SK-N-MC (cell line): ENCODE data around the gene CSGALNACT2.

Source experiments
- DNase-seq: peaks from one replicate; pipeline ENCODE4 v3.0.0-alpha.2; 2011; ENCODE audit warnings: low read depth, low spot score
- H3K27ac ChIP-seq: fragments of 200-600 bp; sonication (generic); 2 replicates; pipeline ENCODE4 v1.5.1; 2016; ENCODE audit warnings: mixed run types
- H3K36me3 ChIP-seq: fragments of 200-600 bp; sonication (generic); 2 replicates; pipeline ENCODE4 v1.6.1; 2017; ENCODE audit warnings: antibody characterized with exemption, low read length, mixed read lengths; ENCODE audit not compliant: insufficient read depth
- H3K4me3 ChIP-seq: fragments of 200-600 bp; sonication (generic); 2 replicates; pipeline ENCODE4 v1.5.1; 2016
- H3K9ac ChIP-seq: fragments of 200-600 bp; sonication (generic); 2 replicates; pipeline ENCODE4 v1.8.0; 2017; ENCODE audit warnings: mixed run types, mixed read lengths; ENCODE audit not compliant: insufficient read length
- H3K9me3 ChIP-seq: fragments of 200-600 bp; sonication (generic); 2 replicates; pipeline ENCODE4 v1.6.1; 2017; ENCODE audit warnings: low read depth, mild to moderate bottlenecking, antibody characterized with exemption, low read length, moderate library complexity, mixed read lengths
- EZH2 ChIP-seq: fragments of 200-600 bp; sonication (generic); IDR thresholded peaks from one replicate; pipeline ENCODE4 v1.6.1; 2017; ENCODE audit warnings: antibody characterized with exemption
- FOXP2 ChIP-seq: optimal IDR thresholded peaks from 2 replicates; pipeline ENCODE3; 2011; ENCODE audit warnings: mild to moderate bottlenecking, moderate library complexity; ENCODE audit not compliant: insufficient read depth; ENCODE audit errors: extremely low read length, control extremely low read depth
- POLR2AphosphoS5 ChIP-seq: IDR thresholded peaks from 2 replicates; pipeline ENCODE4 v1.6.1; 2012; ENCODE audit warnings: mild to moderate bottlenecking, low read depth, low read length, borderline replicate concordance

Gene CSGALNACT2

GRCh38 chr10:43208147-43209073 is 70.2 kb downstream of the CSGALNACT2 start:
- DNase-seq: no peak
- Histone ChIP-seq H3K27ac (no peak overlapping the region), H3K9ac (no peak overlapping the region)

GRCh38 chr10:43209074-43209455 is 70.8 kb downstream of the CSGALNACT2 start:
- no peak overlapping the region for H3K9ac ChIP-seq
- TF ChIP-seq FOXP2 (no peak), EZH2 (no peak), POLR2AphosphoS5 (no peak)
- no peak for DNase-seq

More at GRCh38 chr10:43208147-43209073, 70.2 kb downstream of the CSGALNACT2 start:
- TF ChIP-seq FOXP2: no peak
- TF ChIP-seq POLR2AphosphoS5: no peak
- TF ChIP-seq EZH2: no peak
- H3K4me3 ChIP-seq: no peak overlapping the region
- H3K36me3 ChIP-seq: no peaks in the 10 kb centered on the region
- H3K9me3 ChIP-seq: no peaks in the 10 kb centered on the region

GRCh38 chr10:43209651-43210141 is 71.5 kb downstream of the CSGALNACT2 start:
- no peak for DNase-seq
- TF ChIP-seq EZH2 (no peak), FOXP2 (no peak), POLR2AphosphoS5 (no peak)
- no peak overlapping the region for H3K4me3 ChIP-seq
- no peak overlapping the region for H3K9ac ChIP-seq
- H3K36me3 ChIP-seq: no peaks in the 10 kb centered on the region
- H3K9me3 ChIP-seq: no peaks in the 10 kb centered on the region
- H3K27ac ChIP-seq: no peak overlapping the region

More at GRCh38 chr10:43209074-43209455, 70.8 kb downstream of the CSGALNACT2 start:
- H3K27ac ChIP-seq: no peak overlapping the region
- H3K36me3 ChIP-seq: no peaks in the 10 kb centered on the region
- H3K9me3 ChIP-seq: no peaks in the 10 kb centered on the region
- no peak overlapping the region for H3K4me3 ChIP-seq

- Histone ChIP-seq H3K9me3 (no peaks in the 10 kb centered on the region), H3K36me3 (no peaks in the 10 kb centered on the region), H3K4me3 (no peak overlapping the region), H3K27ac (no peak overlapping the region), H3K9ac (no peak overlapping the region)
- no peak for DNase-seq
- TF ChIP-seq POLR2AphosphoS5 (no peak), FOXP2 (no peak), EZH2 (no peak)
These were observed 72.3 kb downstream of the CSGALNACT2 start for GRCh38 chr10:43210556-43210955.

- no peak overlapping the region for H3K4me3 ChIP-seq
- H3K36me3 ChIP-seq: no peaks in the 10 kb centered on the region
- H3K9me3 ChIP-seq: no peaks in the 10 kb centered on the region
- DNase-seq: no peak
- H3K9ac ChIP-seq: no peak overlapping the region
- H3K27ac ChIP-seq: no peak overlapping the region
- no peak for TF ChIP-seq POLR2AphosphoS5
- no peak for TF ChIP-seq FOXP2
- no peak for TF ChIP-seq EZH2
These were observed 72.8 kb downstream of the CSGALNACT2 start for GRCh38 chr10:43211030-43211429.

- Histone ChIP-seq H3K9ac (no peak overlapping the region), H3K27ac (no peak overlapping the region), H3K4me3 (no peak overlapping the region), H3K36me3 (no peaks in the 10 kb centered on the region), H3K9me3 (no peaks in the 10 kb centered on the region)
- TF ChIP-seq FOXP2: no peak
- no peak for TF ChIP-seq EZH2
- TF ChIP-seq POLR2AphosphoS5: no peak
- no peak for DNase-seq
These were observed 73.3 kb downstream of the CSGALNACT2 start for GRCh38 chr10:43211431-43212042.

- Histone ChIP-seq H3K9ac (no peak overlapping the region), H3K36me3 (no peaks in the 10 kb centered on the region), H3K27ac (no peak overlapping the region), H3K9me3 (no peaks in the 10 kb centered on the region), H3K4me3 (no peak overlapping the region)
- TF ChIP-seq EZH2: no peak
- TF ChIP-seq FOXP2: no peak
- TF ChIP-seq POLR2AphosphoS5: no peak
- no peak for DNase-seq
These were observed 73.9 kb downstream of the CSGALNACT2 start for GRCh38 chr10:43212043-43212721.

- H3K36me3 ChIP-seq: no peaks in the 10 kb centered on the region
- no peak overlapping the region for H3K9ac ChIP-seq
- H3K27ac ChIP-seq: no peak overlapping the region
- TF ChIP-seq EZH2 (no peak), POLR2AphosphoS5 (no peak), FOXP2 (no peak)
- H3K9me3 ChIP-seq: no peaks in the 10 kb centered on the region
- no peak overlapping the region for H3K4me3 ChIP-seq
- no peak for DNase-seq
These were observed 76.1 kb downstream of the CSGALNACT2 start for GRCh38 chr10:43214071-43214955.
